ENCODE results near the gene CARD19. TPM values are rescaled to one million over a fixed set of nuclear protein-coding genes. Genes with fewer than 3 reads are reported as not detected.

CARD19 gene
- total RNA-seq, 1 donor from 2014 or later, result 25.6 TPM

GRCh38 chr9:93108291-93109041 lies 12.4 kb downstream of the CARD19 start:
- Histone ChIP-seq H3K4me3 (no peak overlapping the region), H3K27me3 (ENCODE audit: low read depth) (no peaks in the 10 kb centered on the region), H3K4me1 (peaks cover 22% of the 10 kb centered on the region), H3K9me3 (no peaks in the 10 kb centered on the region), H3K36me3 (peaks cover 41% of the 10 kb centered on the region), H3K27ac (no peak overlapping the region)
- ATAC-seq, result no peak
- intact Hi-C loops (cut with DNase I), result no loop called here
- no peak for TF ChIP-seq CTCF (IDR thresholded peaks at IDR 0.05)
- DNase-seq, result peak; percentile 46

- DNase-seq, result peak; percentile 51
- no peak overlapping the region for H3K4me3 ChIP-seq
- ATAC-seq, result no peak
- no peak for TF ChIP-seq CTCF (IDR thresholded peaks at IDR 0.05)
- H3K9me3 ChIP-seq, result no peaks in the 10 kb centered on the region
- intact Hi-C loops (cut with DNase I), result no loop called here
- no peak overlapping the region for H3K27ac ChIP-seq
- H3K4me1 ChIP-seq, result peaks cover 26% of the 10 kb centered on the region
- peaks cover 41% of the 10 kb centered on the region for H3K36me3 ChIP-seq
- no peaks in the 10 kb centered on the region for H3K27me3 ChIP-seq (ENCODE audit: low read depth)
Measured at GRCh38 chr9:93110311-93110855, 14.4 kb downstream of the CARD19 start.

- no peak overlapping the region for H3K27ac ChIP-seq
- ATAC-seq, result no peak
- no peaks in the 10 kb centered on the region for H3K9me3 ChIP-seq
- TF ChIP-seq CTCF (IDR thresholded peaks at IDR 0.05), result no peak
- H3K27me3 ChIP-seq (ENCODE audit: low read depth), result no peaks in the 10 kb centered on the region
- H3K36me3 ChIP-seq, result peaks cover 41% of the 10 kb centered on the region
- peaks cover 27% of the 10 kb centered on the region for H3K4me1 ChIP-seq
- H3K4me3 ChIP-seq, result no peak overlapping the region
- intact Hi-C loops (cut with DNase I), result no loop called here
- DNase-seq, result peak; percentile 39
Measured at GRCh38 chr9:93111001-93111370, 15.0 kb downstream of the CARD19 start.

GRCh38 chr9:93111371-93112115 lies 15.5 kb downstream of the CARD19 start:
- H3K27ac ChIP-seq, result peak overlapping the region; percentile 31
- no peak overlapping the region for H3K4me3 ChIP-seq
- no peak for TF ChIP-seq CTCF (IDR thresholded peaks at IDR 0.05)
- no peak for ATAC-seq
- no peaks in the 10 kb centered on the region for H3K9me3 ChIP-seq
- H3K27me3 ChIP-seq (ENCODE audit: low read depth), result no peaks in the 10 kb centered on the region
- intact Hi-C loops (cut with DNase I), result no loop called here
- peaks cover 32% of the 10 kb centered on the region for H3K4me1 ChIP-seq
- DNase-seq, result peak; percentile 66
- H3K36me3 ChIP-seq, result peaks cover 41% of the 10 kb centered on the region

- ATAC-seq (no peak), DNase-seq (peak; percentile 54)
- Histone ChIP-seq H3K27ac (peak overlapping the region; percentile 24), H3K4me3 (no peak overlapping the region), H3K36me3 (peaks cover 41% of the 10 kb centered on the region), H3K4me1 (peaks cover 36% of the 10 kb centered on the region), H3K9me3 (no peaks in the 10 kb centered on the region), H3K27me3 (ENCODE audit: low read depth) (no peaks in the 10 kb centered on the region)
- no peak for TF ChIP-seq CTCF (IDR thresholded peaks at IDR 0.05)
- intact Hi-C loops (cut with DNase I), result no loop called here
Measured at GRCh38 chr9:93112116-93112863, 16.3 kb downstream of the CARD19 start.

Data from lower lobe of right lung (tissue), 2 donors.